ENCODE data around the gene BTNL3.
"Not testable (repeated sequence)": the region's sequence is repeated elsewhere in the genome, so short reads cannot be mapped to it uniquely, and the experiment has no call there.

Gene BTNL3

DNA sequence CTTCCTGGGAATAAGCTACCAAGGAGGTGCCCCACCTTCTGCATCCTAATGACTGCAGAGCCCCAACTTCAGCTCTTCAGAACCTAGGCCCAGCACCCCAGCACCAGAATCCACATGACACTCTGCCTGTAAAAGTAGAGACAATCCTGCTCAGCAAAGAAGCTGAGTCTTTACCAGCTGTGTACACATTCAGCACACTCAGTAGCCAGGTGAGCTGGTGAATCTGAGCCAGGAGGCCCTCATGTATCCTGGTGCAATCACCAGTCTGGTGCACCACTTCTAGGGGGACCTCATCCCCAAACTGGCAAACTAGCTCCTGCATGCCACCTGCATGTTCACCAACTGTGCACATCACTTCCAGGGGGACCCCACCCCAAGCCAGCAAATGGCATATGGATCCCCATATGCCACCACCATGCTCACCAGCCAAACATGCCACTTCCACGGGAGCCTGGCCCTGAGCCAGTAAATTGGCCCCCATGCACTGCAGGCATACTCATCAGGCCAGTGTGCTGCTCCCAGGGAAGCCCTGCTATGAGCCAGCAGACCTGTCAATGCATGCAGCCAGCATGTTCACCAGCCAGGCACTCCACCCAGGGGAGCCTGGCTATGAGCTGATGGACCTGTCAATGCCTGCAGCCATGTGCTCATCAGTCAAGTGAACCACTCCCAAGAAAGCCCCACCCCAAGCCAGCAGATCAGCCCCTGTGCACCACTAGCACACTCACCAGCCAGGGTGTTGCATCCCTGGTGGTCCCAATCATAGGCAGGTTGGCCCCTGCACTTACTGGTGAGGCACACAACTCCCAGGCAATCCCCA, 35.8 kb downstream of the BTNL3 start:
- DNase-seq: no peak

DNA sequence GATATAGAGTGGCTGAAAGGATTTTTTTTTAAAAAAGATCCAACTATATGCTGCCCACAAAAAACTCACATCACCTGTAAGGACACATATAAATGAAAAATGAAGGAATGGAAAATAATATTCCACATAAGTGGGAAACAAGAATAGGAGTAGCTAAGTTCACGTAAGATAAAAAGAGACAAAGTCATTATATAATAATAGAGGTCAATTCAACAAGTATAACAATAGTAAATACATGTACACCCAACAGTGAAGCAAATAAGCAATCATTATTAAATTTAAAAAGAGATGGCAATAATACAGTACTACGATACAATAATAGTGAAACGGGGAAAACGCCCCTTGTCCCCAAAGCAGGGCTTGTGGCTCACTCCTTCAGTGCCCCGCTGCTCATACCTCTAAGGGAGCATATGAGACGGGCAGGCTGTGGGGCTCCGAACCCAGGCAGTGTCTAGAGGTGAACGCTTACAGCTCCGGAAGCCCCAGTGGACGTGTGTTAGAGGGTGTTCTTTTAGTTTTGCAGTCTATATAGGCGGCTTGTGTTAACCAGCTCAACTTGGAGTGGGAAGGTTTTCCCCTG, 38.9 kb downstream of the BTNL3 start:
- DNase-seq: no peak

DNA sequence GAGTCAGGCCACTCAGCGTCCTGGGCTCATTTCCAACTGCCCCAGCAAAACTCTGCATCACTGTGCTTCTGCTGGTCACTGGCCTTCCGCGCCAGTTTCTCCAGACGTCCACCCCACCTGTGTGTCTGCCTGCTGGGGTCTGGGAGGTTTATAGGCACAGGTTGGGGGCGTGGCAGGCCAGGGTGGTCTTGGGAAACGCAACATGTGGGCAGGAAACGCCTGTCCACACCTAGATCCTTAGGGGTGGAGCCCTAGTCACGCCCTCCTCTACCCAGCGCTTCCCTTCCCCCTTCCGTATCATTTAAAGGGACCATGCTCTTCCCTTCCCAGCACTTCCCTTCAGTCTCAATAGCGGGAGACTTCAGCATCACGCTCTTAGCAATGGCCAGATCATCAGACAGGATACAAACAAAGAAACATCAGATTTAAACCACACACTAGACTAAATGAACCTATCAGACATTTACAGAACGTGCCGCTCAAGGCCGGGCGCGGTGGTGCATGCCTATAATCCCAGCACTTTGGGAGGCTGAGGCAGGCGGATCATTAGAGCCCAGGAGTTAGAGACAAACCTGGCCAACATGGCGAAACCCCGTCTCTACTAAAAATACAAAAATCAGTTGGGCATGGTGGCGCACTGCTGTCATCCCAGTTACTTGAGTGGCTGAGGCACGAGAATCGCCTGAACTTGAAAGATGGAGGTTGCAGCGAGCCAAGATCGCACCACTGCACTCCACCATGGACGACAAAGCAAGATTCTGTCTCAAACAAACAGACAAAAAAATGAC, 39.6 kb downstream of the BTNL3 start:
- DNase-seq: no peak

DNA sequence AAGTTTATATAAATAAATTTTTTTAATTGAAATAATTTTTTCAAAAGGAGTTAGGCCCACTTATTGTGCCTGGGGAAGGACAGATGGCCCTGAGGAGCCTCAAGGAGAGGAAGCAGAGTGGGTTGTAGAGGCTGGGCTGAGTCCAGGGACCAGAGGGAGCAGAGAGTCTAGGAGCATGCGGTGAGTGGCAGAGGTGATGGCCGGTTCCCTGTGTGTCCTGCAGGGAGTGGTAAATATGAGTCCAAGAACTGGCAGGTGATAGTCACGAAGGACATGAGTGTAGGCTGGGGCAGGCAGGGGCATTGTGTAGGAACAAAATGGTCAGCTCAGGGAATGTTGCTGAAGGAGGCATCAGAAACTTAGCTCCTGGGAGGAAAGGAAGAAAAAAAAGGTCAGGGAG, 43.1 kb downstream of the BTNL3 start:
- DNase-seq: no peak

DNA sequence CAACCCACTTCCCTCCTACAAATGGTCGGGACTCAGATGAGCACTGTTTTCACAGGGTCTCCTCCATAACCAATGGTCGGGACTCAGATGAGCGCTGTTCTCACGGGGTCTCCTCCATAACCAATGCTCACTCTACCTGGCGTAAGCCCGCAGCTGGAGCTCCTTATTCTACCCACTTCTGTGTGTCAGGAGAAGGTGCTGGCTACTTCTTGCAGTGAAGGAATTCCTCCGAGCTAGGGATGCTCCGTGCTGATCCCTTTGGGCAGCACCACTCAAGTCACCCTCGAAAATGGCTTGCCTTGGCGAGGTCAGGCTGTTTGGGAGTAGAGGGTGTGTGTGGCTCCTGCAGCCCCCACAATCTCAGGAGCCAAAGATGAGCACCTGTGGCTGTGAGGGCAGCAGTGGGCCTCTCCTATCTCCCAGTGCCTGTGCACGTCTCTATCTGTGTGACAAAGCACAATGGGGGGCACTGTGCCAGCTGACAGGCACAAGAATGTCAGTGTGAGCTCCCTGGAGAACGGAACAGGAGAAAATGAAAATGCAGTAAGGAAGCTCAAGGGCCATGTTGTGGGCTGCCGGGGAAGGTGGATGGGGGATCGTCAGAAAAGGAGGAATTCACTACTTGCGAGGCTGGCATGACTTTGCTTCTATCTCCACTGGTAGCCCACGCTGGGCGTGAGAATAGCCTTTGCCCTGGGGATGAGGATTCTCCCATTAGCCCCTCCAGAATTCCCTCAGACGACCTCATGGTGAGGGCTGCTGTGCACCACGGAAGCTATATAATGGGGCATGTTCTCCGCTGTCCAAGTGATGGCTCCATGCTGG, 47.6 kb downstream of the BTNL3 start:
- DNase-seq: no peak

DNA sequence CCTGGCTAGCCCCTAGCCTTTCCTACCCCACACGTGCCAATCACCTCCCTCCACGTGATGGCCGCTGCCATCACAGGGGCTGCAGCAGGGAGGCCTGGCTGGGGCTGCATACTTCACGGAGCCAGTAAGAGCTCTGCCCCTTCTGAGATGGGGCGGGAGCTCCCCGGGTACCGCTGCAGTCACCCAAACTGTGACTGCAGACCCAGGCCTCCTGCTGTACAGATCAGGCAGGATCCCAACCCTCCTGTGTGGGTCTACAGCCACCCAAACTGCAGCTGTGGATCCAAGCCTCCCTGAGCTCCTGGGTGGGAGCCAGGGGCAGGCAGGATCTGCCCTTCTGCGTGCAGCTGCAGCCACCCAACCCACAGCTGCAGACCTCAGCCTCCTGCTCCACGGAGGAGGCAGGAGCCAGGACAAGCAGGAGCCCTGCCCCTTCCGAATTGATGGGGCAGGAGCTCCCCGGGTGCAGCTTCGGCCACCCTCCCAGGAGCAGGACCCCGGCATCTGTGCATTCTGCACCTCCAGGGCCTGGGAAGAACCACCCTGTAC, 48.2 kb downstream of the BTNL3 start:
- no peak for DNase-seq

DNA sequence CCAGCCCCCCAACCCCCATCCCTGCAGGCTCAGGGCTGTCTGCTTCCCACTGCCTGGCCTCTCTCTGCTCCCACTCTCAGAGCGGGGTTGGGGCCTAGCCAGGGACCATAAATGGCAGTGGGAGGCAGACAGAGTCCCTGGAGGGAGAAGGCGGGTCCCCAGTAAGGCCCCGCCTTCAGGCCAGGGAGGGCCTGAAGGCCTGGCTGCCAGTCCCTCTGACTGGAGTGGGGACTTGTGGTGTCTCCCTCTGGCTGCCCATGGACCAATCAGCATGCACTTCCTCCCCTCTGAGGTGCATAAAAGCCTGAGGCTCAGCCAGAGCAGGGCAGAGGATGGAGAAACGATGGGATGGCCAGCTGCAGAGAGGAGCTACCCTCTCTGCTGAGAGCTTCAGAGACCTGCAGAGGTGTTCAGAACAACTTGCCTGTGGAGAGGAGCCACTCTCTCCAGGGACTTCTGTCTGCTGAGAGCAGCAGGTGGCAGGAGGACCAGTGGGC, 48.8 kb downstream of the BTNL3 start:
- no peak for DNase-seq

DNA sequence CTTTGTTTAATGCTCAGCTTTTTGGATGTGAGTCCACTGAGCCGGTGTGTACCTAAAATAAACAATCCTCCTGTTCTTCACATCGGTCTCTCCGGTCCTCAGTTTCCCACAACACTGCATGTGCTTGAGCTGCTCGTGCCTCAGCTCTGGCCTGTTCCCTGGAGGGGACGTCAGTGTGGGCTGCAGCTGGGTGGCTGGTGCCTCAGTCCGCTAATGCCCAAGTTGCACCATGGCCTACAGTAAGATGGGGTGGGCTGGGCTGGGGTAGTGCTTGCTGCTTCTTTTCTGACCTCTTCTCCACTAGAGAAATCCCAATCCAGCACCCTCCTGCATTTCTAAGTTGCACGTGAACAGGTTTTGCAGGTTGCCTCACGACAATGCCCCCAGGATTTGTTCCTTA, 50.8 kb downstream of the BTNL3 start:
- no peak for DNase-seq

DNA sequence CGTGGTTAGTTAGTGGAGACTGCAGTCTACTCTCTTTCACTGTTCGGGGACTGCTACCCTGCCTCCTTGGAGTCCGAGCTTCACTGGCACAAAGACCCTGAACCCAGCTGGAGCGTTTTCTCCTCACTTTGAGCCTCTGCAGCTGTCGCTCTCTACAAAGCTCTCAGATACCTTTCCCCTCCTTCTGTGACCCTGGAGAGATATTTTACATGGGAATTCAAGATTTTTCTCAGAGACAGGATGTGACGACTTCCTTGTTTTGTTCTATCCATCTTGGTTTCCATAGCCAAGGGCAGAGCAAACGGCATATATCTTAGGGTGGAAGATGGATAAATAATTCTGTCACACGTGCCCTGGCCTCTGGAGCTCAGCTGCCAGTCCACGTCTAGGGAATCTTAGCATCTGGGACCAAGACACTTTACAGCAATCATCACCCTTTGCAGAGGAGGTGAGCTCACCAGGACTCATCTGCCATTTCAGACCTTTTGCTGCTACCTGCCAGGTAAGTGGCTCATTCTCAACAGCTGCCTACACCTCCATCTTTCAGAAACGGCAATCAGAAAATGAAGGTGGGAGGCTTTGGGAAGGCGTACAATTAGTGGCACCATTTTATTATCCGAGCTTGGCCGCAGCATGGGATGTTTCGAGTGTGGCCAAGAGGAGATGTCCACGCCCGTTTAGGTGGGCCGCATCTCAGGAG, 51.4 kb downstream of the BTNL3 start, which contains the start of gene BTNL9:
Gene BTNL9, plus strand, starts transcription at position 336 of the 700 bp plus-strand sequence. CDS start 5,224 bp downstream, outside the sequence.
- no peak for DNase-seq

DNA sequence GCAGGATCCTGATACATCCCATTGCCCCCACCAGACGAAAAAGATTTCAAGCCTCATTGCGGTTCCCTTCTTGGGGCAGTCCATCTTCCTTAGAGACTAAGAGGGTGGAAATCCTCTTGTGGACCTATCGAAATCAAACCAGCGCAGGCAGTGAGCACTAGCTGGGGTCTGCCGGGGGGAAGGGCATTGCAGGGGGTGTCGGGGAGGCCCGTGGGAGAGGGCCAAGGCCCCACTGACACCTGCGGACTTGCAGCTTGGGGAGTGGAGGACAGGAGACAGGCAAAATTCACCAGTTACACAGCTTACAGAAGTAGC, 51.9 kb downstream of the BTNL3 start:
- DNase-seq: no peak

DNA sequence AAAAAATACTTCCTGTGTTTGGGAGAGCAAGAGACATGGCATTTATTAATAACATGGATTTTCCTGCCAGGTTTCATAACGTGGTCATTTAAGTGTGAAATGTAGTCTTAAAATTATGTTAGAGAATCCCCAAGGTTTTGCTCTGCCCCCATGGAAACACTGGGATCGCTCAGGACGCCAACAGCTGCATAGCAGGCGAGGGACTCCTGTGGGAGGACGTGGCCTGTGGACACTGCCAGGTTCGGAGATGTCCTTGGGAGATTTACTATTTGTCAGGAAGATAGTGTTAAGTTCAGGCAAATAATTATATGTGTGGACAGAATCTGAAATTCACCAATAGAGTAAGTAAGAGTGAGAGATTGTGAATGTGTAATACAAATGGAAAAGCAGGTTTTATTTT, 52.4 kb downstream of the BTNL3 start:
- DNase-seq: no peak

DNA sequence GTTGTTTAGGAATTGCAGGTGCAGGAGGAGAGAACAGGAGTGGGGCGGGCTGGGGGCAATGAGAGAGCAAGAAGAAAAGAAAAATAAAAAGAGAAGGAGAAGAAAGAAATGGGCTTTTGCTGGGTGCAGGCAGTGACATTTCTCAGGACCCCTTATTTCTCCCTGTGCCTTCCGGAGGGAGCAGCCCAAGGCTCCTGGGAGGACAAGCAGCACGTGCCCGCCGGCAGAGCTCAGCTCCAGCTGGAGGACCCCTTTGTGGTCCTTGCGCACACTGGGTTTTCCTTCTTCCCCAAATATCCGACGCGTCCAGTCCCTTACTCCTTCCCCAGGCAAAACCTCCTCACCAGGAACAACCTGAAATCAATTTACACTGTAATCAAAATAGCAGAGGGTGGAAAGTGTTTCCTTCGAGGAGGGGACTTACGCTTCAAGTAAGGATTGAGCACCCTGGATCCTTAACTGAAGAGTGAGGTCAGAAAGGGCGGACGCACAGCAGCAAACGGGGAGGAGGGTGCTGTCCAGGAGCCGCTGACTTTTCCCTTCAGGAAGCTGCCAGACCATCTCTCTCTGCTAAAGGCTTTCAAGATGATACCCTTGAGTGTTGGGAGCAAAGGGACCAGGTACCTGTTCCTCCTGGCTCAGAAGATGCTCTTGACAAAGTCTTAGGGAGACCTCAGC, 53.5 kb downstream of the BTNL3 start:
- DNase-seq: no peak

DNA sequence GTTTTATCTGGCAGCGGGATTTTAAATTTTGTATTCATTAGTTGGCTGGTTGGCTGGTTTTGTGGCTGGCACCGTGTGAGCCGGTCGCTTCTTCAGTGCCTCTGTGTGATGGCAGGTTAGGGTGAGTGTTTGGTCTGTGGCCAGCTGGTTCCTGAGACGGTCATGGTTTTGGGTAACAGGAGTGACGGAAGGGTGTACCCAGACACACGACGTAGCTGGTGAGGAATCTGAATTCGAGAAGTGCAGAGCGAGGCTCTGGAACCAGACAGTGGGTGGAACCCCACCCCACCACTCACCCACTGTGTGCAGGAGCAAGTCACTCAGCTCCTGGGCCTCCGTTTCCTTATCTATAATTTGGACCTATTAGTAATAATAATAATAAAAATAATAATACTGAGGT, 54.1 kb downstream of the BTNL3 start:
- no peak for DNase-seq

DNA sequence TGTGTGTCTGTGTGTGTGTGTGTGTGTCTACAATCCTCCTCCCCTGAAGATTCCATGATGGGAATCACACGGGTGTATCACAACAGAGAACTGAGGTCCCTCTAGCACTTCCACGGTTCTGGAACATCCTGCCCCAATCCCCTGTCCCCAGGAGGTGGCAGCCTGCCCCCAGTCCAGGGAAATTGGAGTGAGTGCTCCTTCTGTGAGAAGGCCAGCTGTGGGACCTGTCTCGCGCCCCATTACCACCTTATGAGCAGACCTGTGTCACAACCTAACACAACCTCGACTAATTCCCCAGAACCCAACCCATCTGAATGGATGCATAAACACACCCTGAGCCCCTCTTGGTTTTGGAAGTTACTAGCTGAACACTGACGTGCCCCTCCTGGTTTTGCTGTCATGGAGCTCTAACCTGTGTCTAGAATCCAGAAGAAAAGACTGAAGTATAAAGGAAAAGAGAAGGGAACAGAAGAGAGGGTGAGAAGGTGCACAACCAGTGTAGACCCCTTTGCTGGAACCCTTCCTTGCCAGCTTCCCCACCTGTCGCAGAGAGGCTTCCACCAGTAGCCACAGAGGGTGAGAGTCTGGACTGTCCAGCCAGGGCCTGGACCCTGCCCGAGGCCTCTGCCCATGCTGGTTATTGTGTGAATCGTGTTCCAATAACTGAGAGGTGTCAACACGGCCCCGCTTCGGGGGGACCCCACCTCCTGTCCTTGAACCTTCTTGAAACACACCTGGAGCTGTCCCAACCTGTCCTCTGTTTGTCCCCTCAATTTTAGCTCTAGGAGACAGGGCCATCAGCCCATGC, 54.8 kb downstream of the BTNL3 start:
- DNase-seq: no peak

DNA sequence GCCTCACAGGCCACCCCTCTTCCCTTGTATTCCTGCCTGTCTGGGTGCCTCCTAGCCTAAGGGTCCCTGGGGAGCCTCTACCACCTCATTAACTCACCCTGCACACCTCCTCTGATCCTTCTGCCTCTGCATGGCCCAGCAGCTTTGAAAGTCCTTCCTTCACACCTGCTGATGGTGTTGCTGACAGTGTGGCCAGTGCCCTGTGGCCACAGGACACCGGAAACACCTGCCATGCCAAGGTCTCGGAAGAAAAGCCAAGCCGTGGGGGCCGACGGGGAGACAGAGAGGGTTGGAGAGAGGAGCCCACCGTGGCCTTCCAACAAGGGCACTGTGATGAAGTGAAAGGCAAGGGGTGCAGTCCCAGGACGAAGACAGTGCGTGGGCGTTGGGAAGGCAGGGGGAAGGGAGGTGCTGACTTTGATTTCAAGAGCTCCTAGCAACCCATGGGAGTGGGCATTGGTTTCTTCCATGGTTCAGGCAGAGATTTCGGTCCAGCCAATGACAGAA, 55.5 kb downstream of the BTNL3 start:
- no peak for DNase-seq

DNA sequence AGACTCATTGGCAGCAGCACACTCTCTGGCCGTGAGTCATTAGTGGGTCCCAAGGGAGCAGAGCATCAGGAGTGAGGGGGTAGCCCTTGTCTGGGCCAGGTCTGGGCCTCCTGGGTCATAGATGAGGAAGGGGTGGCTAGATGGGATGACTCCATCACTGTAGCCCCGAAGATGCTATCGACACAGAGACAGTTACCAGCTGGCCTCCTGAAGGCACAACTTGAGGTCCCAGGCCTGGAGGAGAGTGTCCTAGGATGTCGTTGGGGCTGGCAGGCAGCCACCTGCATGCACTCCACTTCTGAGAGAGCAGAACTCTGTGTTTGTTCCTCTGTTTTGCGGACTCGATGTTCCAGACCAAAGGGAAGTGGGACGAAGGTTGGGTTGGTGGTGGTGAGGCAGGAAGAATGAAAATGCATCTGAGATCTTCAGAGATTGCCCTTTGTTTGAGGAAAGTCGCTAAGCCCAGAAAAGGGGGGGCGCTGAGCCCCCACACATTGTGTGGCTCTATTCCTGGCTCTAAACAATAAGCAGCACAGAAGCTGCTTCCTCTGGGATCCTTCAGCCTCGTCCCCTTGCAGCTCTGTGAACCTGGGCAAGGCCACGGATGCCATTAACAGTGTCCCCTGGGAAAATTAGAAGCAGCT, 56.1 kb downstream of the BTNL3 start:
- DNase-seq: no peak

DNA sequence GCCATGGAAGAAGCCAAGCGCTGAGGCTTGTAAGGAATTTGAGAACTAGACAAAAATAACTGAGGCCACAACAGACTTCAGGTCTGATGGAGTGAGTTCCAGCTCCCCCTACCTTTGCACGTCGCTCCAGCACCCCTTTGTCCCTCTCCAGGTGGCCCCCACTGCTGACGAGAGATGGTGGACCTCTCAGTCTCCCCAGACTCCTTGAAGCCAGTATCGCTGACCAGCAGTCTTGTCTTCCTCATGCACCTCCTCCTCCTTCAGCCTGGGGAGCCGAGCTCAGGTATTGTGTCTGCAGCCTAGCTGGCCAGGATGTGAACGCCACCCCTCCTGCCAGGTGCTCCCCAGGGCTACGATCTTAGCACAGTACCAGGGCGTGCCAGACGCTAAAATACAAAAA, 56.7 kb downstream of the BTNL3 start:
- DNase-seq: no peak

DNA sequence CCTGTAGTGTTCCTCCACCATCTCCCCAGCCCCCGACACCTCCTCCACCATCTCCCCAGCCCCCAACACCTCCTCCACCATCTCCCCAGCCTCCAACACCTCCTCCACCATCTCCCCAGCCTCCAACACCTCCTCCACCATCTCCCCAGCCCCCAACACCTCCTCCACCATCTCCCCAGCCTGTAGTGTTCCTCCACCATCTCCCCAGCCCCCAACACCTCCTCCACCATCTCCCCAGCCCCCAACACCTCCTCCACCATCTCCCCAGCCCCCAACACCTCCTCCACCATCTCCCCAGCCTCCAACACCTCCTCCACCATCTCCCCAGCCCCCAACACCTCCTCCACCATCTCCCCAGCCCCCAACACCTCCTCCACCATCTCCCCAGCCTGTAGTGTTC, 57.2 kb downstream of the BTNL3 start:
- DNase-seq: not testable (repeated sequence)

DNA sequence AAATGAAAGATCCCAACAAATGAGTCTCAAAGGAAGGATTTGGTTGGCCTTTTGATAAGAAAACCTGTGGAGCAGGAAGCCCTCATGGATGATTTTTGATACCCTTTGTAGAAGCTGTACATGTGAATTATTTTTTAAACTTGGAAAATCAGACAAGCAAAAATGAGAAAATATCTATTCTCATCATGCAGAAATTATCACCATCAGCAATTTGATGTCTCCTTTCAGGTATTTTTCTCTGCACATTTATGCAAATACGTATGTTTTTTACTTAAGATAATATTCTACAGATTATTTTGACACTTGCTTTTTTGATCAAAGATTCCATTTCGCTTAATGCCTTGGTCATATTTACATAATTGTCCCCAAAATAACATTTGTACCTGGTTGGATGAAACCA, 58.6 kb downstream of the BTNL3 start:
- no peak for DNase-seq

DNA sequence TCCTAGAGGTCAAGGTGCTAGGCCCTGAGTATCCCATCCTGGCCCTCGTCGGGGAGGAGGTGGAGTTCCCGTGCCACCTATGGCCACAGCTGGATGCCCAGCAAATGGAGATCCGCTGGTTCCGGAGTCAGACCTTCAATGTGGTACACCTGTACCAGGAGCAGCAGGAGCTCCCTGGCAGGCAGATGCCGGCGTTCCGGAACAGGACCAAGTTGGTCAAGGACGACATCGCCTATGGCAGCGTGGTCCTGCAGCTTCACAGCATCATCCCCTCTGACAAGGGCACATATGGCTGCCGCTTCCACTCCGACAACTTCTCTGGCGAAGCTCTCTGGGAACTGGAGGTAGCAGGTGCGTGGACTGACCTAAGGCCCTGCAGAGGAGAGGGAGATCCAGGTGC, 59.3 kb downstream of the BTNL3 start:
- no peak for DNase-seq
